GM21360 (cell line): ENCODE measurements around the gene GSK3B.
"Not testable (repeated sequence)": the region's sequence is repeated elsewhere in the genome, so short reads cannot be mapped to it uniquely, and the experiment has no call there.

Experiments used
- ATAC-seq: cut with Tn5 transposase; IDR thresholded peaks from one replicate; pipeline ENCODE4 v1.9.1; 2021; ENCODE audit warnings: mild to moderate bottlenecking, moderate library complexity; ENCODE audit not compliant: unreplicated experiment

Gene GSK3B

DNA sequence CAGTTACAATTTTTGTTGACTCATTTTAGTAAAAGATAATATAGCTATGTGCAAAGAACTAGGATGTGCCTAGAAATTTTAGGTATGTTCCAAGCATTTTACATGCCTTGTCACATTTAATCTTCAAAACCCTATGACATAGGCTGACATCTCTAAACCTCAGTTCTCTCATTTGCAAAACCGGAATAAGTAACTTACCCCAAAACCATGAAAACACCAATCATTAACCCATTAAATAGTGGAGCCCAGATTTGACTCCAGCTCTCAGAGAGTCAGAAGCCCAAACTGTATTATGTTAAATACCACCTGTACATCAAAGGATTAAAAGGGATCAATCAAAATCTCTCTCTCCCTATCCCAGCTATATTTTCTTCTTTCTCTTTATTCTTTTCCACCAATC is 36.6 kb downstream of the GSK3B start:
- no peak for ATAC-seq

DNA sequence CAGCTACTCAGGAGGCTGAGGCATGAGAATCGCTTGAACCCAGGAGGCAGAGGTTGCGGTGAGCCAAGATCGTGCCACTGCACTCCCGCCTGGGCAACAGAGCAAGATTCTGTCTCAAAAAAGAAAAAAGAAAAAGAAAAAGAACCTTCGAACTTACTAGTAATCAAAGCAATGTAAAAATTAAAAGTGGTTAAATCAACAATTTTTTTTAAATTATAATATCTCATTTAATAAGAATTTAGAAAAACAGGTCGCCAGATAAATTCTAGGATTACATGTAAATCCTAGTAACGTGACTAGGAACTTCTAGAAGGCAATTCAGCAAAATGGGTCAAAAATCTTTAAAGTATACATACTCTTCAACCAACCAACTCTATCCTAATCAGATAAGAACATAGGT is 37.2 kb downstream of the GSK3B start:
- no peak for ATAC-seq

DNA sequence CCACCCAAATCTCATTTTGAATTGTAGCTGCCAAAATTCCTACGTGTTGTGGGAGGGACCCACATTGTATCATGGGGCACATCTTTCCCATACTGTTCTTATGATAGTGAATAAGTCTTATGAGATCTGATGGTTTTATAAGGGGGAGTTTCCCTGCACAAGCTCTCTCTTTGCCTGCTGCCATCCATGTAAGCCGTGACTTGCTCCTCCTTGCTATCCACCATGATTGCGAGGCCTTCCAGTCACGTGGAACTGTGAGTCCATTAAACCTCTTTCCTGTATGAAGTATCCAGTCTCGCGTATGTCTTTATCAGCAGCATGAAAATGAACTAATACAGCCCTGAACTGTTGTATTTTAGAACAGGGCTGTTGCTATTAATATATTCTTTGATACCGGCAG is 40.6 kb downstream of the GSK3B start:
- ATAC-seq, result not testable (repeated sequence)

DNA sequence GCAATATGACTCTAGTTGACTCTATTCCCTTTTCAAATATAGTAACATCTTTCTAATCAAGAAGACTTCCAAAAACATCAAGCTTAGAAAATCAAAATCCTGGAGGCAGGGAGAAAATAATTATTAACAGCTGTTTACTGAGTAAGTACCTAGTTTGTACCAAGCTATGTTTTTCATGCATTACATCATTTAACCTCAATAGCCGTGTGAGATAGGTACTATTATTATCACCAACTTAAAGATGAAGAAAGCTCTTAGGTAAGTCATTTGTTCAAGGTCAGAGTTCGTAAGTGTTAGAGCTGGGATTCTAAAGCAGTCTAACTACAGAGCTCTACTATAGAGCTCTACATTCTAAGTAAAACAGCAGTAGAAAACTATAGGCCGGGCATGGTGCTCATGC is 41.6 kb downstream of the GSK3B start:
- peak; percentile 13 for ATAC-seq

DNA sequence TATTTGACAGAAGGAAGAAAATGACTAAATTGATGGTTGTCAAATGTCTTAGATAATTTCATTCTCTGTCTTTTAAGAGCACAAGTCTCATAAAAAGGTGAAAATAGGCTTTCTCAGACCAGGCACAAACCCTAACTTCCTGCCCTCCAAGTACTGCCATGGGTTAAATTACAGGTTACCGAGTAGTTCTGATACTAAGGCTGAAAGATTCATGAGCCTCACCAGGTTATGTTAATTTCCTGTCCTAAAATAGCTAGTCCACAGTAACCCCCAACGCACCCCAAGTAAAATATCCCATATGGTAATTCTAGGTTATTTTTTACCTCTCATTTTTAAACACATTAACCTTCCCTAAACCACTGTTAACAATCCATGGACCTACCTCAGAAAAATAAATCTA is 42.0 kb downstream of the GSK3B start:
- ATAC-seq, result peak; percentile 70

DNA sequence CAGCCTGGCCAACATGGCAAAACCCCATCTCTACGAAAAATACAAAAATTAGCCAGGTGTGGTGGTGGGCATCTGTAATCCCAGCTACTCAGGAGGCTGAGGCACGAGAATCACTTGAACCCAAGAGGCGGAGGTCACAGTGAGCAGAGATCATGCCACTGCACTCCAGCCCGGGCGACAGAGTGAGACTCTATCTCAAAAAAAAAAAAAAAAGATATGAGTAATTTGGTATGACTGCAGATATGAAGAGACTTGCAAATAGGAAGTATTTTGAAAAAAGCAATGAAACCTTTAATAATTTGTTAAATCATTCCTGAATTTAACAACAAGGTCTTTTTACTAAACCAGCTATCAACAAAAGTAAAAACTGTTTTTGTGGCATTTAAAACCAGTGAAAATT is 42.7 kb downstream of the GSK3B start:
- not testable (repeated sequence) for ATAC-seq

DNA sequence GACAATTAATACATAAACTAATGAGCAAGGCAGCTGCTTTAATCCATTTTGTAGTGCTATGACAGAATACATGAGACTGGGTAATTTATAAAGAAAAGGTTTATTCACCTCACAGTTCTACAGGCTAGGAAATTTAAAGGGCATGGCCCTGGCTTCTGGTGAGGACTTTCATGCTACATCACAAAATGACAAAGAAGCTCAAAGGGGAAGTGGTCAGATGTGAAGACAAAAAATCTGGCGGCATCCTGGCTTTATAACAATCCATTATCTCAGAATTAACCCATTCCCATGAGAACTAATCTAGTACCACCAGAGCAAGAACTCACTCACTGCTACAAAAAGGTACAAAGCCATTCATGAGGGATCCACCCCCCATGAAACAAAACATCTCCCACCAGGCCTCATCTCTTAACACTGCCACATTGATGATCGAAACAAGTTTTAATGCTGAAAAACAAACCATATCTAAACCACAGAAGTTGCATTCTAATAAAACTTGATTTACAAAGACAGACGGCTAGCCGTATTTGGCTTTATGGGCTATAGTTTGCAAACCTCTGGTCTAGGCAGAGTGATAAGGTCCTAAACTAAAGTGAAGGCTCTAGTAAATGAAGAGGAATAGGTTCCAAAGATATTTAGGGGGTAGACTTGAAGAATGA is 44.2 kb downstream of the GSK3B start:
- ATAC-seq, result no peak

DNA sequence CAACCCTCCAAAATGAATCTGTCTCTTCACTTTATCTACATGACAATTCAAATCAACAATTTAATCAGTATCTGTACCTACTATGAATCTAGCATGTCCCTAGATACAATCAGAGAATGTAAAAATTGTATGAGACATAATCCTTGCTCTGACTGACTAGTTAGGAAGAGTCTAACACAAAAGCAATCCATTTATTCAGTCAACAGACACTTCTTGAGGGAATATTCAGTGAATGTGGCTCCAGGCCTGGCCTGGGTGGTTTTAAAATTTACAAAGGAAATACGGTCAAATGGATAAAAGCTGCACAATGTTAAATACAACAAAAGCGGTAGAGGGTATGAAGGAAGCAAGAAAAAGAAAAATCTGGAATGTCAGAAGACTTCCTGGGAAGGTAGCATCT is 45.2 kb downstream of the GSK3B start:
- ATAC-seq, result no peak

DNA sequence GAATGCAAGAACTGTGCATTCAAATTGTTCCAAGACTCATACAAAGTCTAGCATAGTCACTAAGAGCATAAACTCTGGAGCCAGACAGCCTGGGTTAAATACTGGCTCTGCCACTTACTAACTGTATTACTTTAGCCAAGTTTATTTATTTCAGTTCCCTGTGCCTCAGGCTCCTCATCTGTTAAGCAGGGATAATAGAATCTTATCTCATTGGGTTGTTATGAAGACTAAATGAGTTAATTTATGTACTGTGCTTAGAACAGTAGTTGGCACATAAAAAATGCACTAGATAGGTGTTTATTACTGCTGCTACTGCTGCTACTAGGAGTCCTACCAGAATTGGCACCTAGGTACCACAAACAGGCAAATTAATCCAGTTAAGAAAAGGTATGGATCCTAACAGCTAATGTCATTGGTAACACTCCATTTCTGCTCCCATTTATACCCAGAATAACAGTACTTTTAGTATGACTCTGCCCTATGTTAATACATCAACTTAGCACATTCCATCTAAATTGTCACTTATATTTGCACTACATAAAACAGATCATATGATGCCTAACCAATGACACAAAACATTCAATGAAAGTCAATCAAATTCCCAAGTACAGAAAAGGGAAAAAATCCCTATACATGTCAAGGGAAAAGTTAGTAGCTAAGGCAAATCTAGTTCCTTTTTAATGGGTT is 45.7 kb downstream of the GSK3B start:
- ATAC-seq, result no peak

DNA sequence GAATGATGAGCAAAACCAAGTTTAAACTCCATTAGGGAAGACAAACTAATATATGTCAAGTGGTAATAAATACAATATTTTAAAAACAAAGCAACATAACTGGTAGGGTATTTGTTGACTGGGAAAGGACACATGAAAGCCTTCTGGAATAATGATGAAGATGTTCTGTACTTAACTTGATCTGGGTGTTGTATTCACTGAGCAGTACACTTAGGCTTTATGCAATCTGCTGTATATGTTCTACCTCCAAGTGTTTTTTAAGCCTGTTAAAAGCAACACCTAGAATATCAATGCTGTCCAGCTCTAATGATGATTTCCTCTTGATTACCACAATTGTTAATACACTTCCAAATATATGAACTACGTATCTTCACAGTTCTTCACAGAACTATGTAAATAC is 46.6 kb downstream of the GSK3B start:
- no peak for ATAC-seq

DNA sequence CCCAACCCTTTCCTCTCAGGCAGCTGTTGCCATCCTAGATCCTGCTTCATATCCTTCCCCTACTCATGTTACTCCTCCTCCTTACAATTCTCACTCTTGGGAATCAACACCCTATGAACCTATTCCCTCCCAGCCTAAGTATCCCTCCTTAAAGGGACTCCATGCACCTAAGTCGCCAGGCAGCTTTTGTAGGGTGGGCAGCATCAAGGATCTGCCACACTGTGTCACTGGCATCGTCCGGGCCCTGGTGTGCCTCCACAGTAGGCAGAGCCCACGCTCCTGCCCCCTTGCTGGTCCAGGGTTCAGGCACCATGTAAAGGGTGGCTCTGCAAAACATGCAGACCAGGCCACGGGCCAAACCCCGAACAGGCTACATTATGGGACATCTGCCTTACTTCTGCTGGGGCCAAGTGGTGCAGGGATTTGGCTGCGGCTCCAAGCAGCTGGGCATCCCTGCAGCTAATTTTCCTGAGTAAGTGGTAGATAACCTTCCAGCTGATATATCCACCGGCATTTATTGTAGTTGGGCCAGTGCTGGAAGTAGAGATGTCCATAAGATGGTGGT is 53.4 kb downstream of the GSK3B start:
- ATAC-seq, result no peak

DNA sequence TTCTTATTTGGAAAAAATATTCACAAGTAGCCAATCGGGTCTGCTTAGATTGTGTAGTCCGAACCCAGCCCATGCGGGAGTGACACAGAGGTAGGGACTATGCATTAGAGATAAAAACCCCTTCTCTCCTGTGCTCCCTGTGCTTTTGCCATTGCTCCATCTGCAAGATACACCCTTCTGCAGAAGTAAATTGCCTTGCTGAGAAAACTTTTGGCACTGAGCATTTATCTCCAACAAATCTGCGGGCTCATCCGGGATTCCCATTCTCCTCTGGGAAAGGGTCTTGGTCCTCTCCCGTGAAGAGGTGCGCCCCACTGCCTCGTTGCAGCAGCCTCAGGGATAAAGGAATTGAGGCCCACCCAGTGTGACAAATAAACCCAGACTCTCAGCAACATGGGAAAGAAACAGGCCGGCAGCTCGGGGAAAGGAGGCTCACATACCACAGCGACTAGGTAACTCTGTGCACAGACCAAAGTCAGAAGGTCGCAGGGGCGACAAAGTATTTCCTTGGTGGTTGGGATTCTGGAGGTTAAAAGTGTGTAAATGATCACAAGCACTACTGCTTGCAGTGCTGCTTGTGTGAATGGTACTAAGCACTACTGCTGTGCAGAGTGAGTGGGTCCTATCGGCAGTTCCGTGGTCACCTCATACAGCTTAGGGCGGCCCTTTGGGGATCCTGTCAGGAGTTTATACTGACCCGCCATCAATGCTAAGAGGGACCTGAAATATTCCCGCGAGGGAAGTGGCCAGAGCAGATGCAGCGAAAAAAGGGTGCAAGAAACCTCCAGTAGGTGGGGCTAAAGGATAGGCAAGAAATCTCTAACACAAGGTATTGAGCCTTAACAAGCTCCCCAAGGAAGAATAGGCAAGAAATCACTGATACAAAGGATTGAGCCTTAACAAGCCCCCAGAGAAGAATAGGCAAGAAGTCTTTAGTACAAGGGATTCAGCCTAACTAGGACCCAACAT is 54.3 kb downstream of the GSK3B start:
- ATAC-seq, result no peak

DNA sequence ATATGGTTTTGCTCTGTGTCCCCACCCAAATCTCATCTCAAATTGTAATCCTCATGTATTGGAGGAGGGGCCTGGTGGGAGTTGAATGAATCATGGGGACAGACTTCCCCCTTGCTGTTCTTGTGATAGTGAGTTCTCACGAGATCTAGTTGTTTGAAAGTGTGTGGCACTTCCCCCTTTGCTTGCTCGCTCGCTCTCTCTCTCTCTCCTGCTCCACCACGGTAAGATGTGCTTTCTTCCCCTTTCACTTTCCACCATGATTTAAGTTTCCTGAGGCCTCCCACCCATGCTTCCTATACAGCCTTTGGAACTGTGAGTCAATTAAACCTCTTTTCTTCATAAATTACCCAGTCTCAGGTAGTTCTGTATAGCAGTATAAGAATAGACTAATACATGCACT is 60.7 kb downstream of the GSK3B start:
- ATAC-seq, result no peak

DNA sequence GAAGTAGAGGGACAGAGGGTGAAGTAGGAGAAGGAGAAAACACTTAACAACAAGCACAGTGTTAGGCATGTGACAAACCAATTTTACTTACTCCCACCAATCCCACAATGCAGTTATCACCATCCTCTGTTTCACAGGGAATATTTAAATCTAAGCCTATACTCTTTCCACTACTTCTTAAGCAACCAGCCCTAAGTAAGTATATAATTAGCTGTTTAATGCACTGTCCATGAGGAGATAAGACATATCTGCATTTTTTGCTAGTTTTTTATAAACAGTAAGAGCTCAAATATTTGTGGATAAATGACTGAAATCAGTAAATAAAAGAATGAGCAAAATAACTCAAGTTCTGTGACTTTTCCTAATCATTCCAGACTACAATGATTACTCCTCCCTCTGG is 62.7 kb downstream of the GSK3B start:
- ATAC-seq, result no peak

DNA sequence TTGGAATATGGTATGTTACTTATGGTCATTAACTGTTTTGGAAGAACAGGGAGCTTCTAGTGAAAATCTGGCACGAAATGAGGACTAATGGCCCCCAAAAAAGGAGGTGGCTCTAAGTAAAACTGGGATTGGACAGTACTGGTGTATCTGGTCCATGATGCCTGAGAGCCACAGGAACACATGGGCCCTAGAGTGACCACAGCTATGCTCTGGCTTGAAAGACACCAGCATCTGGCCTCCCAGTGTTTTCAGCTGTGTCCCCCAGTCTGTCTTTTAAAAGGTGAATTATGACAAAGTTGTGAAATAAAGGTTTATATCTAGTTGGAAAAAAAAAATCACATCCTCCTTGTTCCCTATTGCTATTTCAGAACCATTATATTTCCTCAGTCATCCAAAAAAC is 64.5 kb downstream of the GSK3B start:
- no peak for ATAC-seq

DNA sequence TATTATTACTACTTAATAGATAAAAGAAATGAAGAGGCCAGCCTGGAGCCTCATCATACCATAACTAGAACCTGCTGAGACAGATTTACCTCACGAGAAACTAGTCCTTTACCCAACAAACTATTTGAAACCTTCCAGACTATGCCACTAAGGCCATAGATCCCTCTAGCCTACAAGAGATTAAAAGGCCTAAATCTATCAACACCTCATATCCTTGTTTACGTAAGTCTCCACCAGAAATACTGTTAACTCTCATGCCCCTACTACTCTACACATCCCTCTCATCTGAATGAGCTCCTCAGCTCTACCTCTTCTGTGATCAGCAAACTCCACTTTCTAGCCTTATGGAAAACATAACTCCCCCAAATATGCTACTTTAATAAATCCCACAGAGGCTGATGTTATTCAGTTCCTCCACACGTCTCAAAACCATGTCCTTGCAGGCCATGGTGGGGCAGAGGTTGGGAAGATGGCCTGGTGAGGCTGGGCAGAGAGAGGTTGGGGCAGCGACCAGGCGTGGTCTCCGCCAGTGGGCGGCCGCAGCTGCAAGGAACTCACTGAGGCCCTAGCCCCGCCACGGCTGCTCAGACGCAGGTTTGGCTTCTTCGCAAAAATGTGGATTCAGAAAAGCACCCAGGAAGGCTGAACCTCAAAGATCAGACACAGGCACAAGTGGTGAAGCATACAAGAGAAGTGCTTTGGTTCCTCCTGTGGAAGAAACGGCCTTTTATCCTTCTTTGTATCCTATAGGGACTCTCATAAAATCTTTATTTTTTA is 65.8 kb downstream of the GSK3B start:
- ATAC-seq, result no peak

DNA sequence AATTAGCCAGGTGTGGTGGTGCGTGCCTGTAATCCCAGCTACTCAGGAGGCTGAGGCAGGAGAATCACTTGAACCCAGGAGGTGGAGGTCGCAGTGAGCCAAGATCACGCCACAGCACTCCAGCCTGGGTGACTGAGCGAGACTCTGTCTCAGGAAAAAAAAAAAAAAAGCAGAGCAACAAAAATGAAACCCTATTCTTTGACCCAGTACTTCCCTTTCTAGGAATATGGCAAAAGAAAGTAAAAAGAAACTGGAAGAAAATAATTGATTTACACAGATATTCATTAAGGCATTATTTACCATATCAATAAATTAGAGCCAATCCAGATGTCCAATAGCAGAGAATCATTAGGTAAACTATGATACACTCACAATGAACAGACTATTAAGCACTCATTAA is 67.0 kb downstream of the GSK3B start:
- no peak for ATAC-seq

DNA sequence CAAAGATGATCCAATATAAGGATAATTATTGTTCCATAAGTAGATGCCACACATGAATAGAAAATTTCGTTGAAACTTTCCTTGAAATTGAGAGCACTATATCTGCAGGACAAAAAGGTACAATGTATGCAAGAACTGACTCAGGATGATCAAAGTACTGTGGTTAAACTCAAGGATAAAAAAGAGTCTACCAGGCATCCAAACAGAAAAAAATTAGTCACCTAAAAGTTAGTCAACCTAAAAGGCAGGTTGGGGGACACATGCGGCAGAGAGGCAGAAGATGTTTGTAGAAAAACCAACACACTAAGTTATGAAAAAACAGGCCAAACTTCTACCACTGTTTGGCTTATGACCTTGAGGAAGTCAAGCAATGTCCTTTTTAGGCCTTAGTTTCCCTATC is 68.7 kb downstream of the GSK3B start:
- no peak for ATAC-seq

DNA sequence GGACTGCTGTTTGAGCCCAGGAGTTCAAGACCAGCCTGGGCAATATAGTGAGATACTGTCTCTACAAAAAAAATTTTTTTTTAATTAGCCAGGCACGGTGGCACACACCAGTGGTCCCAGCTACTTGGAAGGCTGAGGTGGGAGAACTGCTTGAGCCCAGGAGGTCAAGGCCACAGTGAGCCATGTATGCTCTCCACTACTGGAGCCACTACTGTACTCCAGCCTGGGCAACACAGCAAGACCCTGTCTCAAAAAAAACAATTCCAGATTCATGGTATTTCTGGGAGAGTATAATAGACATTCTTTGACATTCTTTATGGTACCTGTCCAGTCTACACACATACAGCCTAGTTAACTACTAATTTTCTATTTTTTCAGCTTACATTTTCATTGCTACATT is 70.1 kb downstream of the GSK3B start:
- no peak for ATAC-seq

DNA sequence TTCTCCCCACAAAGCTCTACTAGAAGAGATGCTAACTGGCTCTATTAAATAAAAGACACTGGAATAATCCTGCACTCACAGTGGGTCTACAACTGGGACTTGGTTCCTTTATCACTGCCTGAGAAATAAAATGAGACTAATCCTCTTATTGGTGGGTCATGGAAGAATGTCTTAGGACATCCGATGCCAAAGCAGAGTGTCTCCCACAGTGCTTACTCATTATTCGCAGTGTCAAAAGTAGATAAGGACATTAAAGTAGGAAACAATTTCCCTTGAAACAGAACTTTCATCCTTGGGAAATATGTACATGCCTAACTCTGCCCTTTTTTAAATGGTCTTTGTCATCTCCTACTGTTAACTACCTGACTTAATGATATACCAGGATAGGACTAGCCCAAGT is 71.5 kb downstream of the GSK3B start:
- no peak for ATAC-seq

DNA sequence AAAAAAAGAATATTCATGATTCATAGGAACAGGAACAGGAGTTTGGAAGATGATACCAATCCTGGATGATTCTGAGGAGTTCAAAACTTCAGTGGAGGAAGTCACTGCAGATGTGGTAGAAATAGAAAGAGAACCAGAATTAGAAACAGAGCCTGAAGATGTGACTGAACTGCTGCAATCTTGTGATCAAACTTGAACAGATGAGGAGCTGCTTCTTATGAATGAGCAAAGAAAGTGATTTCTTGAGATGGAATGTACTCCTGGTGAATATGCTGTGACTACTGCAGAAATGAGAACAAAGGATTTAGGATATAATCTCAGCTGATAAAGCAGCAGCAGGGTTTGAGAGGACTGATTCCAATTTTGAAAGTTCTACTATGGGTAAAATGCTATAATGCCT is 72.7 kb downstream of the GSK3B start:
- no peak for ATAC-seq
